GM23338 (cell line): ENCODE results near the gene ADAT3. TPM values are rescaled to one million over a fixed set of nuclear protein-coding genes. Genes with fewer than 3 reads are reported as not detected.
"Not testable (repeated sequence)": the region's sequence is repeated elsewhere in the genome, so short reads cannot be mapped to it uniquely, and the experiment has no call there.

Experiments used
- ATAC-seq: fragments of 200-7000 bp; cut with Tn5 transposase; 3 replicates; pipeline ENCODE4 v1.9.1; 2020
- DNase-seq: peaks from one replicate; pipeline ENCODE4 v3.0.0-alpha.2; 2015; ENCODE audit warnings: low spot score
- H2AFZ ChIP-seq: fragments of 200-600 bp; sonication (generic); 2 replicates; pipeline ENCODE4 v1.8.0; 2016; ENCODE audit warnings: antibody characterized with exemption, mild to moderate bottlenecking, moderate library complexity
- H3F3A ChIP-seq: fragments of 200-600 bp; sonication (generic); replicated peaks from 2 replicates; pipeline ENCODE4 v1.8.0; 2017; ENCODE audit warnings: antibody characterized with exemption, mixed run types, low read depth
- H3K27ac ChIP-seq: fragments of 200-600 bp; sonication (generic); 2 replicates; pipeline ENCODE4 v1.6.1; 2016; ENCODE audit warnings: low read depth
- H3K27me3 ChIP-seq: fragments of 200-600 bp; sonication (generic); 2 replicates; pipeline ENCODE4 v1.8.0; 2016; ENCODE audit warnings: mild to moderate bottlenecking, mixed run types, moderate library complexity; ENCODE audit not compliant: insufficient read depth
- H3K36me3 ChIP-seq: fragments of 200-600 bp; sonication (generic); 2 replicates; pipeline ENCODE4 v1.8.0; 2016; ENCODE audit warnings: mild to moderate bottlenecking; ENCODE audit not compliant: insufficient read depth
- H3K4me1 ChIP-seq: fragments of 200-600 bp; sonication (generic); 2 replicates; pipeline ENCODE4 v1.8.0; 2016; ENCODE audit warnings: mild to moderate bottlenecking, moderate library complexity; ENCODE audit not compliant: insufficient read depth
- H3K4me2 ChIP-seq: fragments of 200-600 bp; sonication (generic); 2 replicates; pipeline ENCODE4 v1.7.1; 2017; ENCODE audit warnings: mixed run types
- H3K4me3 ChIP-seq: fragments of 200-600 bp; sonication (generic); 2 replicates; pipeline ENCODE4 v1.6.1; 2016; ENCODE audit warnings: mixed run types
- H3K79me2 ChIP-seq: fragments of 200-600 bp; sonication (generic); replicated peaks from 2 replicates; pipeline ENCODE4 v1.8.0; 2017; ENCODE audit warnings: mild to moderate bottlenecking; ENCODE audit not compliant: insufficient read depth
- H3K9me2 ChIP-seq: fragments of 200-600 bp; sonication (generic); 2 replicates; pipeline ENCODE4 v1.8.0; 2017; ENCODE audit not compliant: insufficient read depth
- H4K20me1 ChIP-seq: fragments of 200-600 bp; sonication (generic); replicated peaks from 2 replicates; pipeline ENCODE4 v1.8.0; 2017; ENCODE audit warnings: mild to moderate bottlenecking; ENCODE audit not compliant: insufficient read depth
- H3K27ac Mint-ChIP-seq: 2 replicates; pipeline ENCODE4 v1.8.0; 2020; ENCODE audit warnings: inconsistent platforms, mild to moderate bottlenecking, moderate library complexity, mixed read lengths
- H3K27me3 Mint-ChIP-seq: 3 replicates; pipeline ENCODE4 v1.8.0; 2022; ENCODE audit warnings: low read depth, mild to moderate bottlenecking, moderate library complexity, mixed read lengths, inconsistent platforms; ENCODE audit not compliant: insufficient read depth, poor library complexity
- H3K36me3 Mint-ChIP-seq: 3 replicates; pipeline ENCODE4 v1.8.0; 2021; ENCODE audit warnings: low read depth, mild to moderate bottlenecking, inconsistent platforms, moderate library complexity, mixed read lengths
- H3K4me1 Mint-ChIP-seq: 3 replicates; pipeline ENCODE4 v1.8.0; 2020; ENCODE audit warnings: mild to moderate bottlenecking, inconsistent platforms, mixed read lengths
- H3K4me3 Mint-ChIP-seq: 3 replicates; pipeline ENCODE4 v1.8.0; 2021; ENCODE audit warnings: moderate library complexity, mild to moderate bottlenecking, inconsistent platforms, mixed read lengths
- H3K9me3 Mint-ChIP-seq: 3 replicates; pipeline ENCODE4 v1.8.0; 2020; ENCODE audit warnings: moderate library complexity, mild to moderate bottlenecking, inconsistent platforms, mixed read lengths
- CREB1 ChIP-seq: fragments of 250-450 bp; sonication (Bioruptor Pico); IDR thresholded peaks from 2 replicates; pipeline ENCODE4 v1.5.0; 2020; ENCODE audit warnings: low read depth, mild to moderate bottlenecking, moderate library complexity
- NANOG ChIP-seq: IDR thresholded peaks from 2 replicates; pipeline ENCODE4 v1.6.1; 2016; ENCODE audit warnings: antibody characterized with exemption, borderline replicate concordance
- POLR2AphosphoS5 ChIP-seq: IDR thresholded peaks from 2 replicates; pipeline ENCODE4 v1.6.1; 2016; ENCODE audit warnings: antibody characterized with exemption, low read depth
- STAT1 ChIP-seq: IDR thresholded peaks from one replicate; pipeline ENCODE4 v1.6.1; 2016; ENCODE audit warnings: antibody characterized with exemption; ENCODE audit not compliant: unreplicated experiment
- ZNF331 ChIP-seq: fragments of 250-450 bp; sonication (Bioruptor Pico); IDR thresholded peaks from 2 replicates; pipeline ENCODE4 v1.5.0; 2020; ENCODE audit warnings: low read depth, mild to moderate bottlenecking, moderate library complexity
- polyA plus RNA-seq: library from polyadenylated mRNA; unstranded; fragments of >200 nt; fragmentation: Nextera tagmentation; extraction: Ambion mirVana; gene quantifications from 2 replicates; pipeline ENCODE4 v1.2.1, GENCODE V29; 2016
- total RNA-seq: library from RNA; depleted of rRNA; stranded (reverse); fragments of >200 nt; shearing (Covaris generic); gene quantifications from 2 replicates; pipeline ENCODE4 v1.2.3, GENCODE V29; 2014
- TF ChIP-seq, protein P1 (sequence below), 2 experiments: fragments of 200-600 bp in 1 of 2; sonication (generic) in 1 of 2; conservative IDR thresholded peaks; 2 replicates each; pipeline versions ENCODE4 v1.5.1 to v1.6.1; 2016 to 2017; ENCODE audit warnings: antibody characterized with exemption in 2 of 2, low read depth in 2 of 2, mild to moderate bottlenecking in 2 of 2, moderate library complexity in 1 of 2
- TF ChIP-seq, protein P2 (sequence below): IDR thresholded peaks from 2 replicates; pipeline ENCODE4 v1.6.1; 2016; ENCODE audit warnings: antibody characterized with exemption

ADAT3 gene
- total and polyA plus RNA-seq, 2 experiments from 2014 or later = 7.9 to 12.4 TPM

DNA sequence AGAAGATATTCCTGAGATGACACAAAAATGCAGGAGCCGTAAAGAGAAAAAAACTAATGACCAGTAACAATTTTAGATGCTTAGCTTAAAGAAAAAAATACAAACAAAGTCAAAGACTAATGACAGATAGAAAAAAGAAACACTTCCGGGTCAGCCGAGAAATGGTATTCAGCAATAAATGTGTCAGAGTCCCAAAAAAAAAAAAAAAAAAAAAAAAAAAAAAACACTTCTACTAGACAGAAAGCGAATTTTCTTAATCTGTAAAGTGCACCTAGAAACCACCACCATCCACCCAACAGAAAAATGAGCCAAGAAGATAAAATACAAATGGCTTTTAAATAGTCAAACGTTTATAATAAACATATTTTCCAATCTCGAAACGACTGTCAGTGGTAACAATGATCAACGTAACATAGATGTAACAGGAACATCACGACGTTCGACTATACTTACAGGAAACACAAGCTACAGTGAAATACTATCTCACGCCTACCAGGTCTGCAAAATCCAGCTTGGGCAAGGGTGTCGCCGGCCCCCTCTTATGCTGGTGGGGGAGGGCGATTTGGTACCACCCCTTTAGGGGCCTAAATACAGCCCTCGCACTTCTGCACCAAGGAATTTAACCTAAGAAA is 30.5 kb upstream of the ADAT3 start:
- Mint-ChIP-seq H3K4me3 (peak overlapping the region; percentile 98), H3K27ac (no peak overlapping the region), H3K36me3 (peaks cover 4% of the 10 kb centered on the region; the same call in 2 of the 3 replicates), H3K27me3 (peaks cover 5% of the 10 kb centered on the region), H3K9me3 (no peaks in the 10 kb centered on the region), H3K4me1 (peaks cover 16% of the 10 kb centered on the region)
- H3K4me1 ChIP-seq = peaks cover 16% of the 10 kb centered on the region
- ATAC-seq (no peak), DNase-seq (no peak)
- H3K27ac ChIP-seq = 0 out of 2 replicates have a peak overlapping the region, but pooled peaks have one; percentile 5
- H3F3A ChIP-seq = peaks cover 9% of the 10 kb centered on the region; the same call in 1 of the 2 replicates
- H3K9me2 ChIP-seq = no peaks in the 10 kb centered on the region
- H3K4me2 ChIP-seq = peak overlapping the region; percentile 99
- peak overlapping the region; percentile 93 for H3K4me3 ChIP-seq
- H4K20me1 ChIP-seq = no peaks in the 10 kb centered on the region; the same call in 1 of the 2 replicates
- peaks cover 31% of the 10 kb centered on the region for H3K79me2 ChIP-seq
- no peaks in the 10 kb centered on the region for H3K36me3 ChIP-seq
- no peak for TF ChIP-seq ZNF331 (CRISPR knock-in tag)
- no peak for TF ChIP-seq NANOG
- H3K27me3 ChIP-seq = no peaks in the 10 kb centered on the region
- no peak overlapping the region for H2AFZ ChIP-seq

DNA sequence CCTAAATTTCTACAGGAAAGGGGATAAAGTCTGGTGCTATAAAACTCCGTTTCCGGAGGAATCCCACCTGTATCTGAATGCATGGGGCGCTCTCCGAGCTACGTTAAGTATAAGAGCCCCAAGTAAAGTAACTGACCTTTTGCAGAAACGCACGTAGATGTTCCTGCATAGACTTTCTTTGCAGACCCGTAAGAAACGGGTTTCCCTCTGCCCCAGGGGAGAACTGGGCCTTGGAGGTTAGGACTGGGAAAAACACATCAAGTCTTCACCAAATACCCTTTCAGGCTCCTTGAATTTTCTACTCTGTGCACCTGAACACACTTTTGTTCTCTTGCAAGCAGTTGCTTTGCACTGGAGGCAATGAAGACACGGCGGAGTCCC is 29.9 kb upstream of the ADAT3 start:
- Histone ChIP-seq H3K4me2 (peak overlapping the region; percentile 99), H3K4me3 (peak overlapping the region; percentile 93), H3K4me1 (peaks cover 16% of the 10 kb centered on the region), H3K79me2 (peaks cover 31% of the 10 kb centered on the region)
- not testable (repeated sequence) for H3F3A ChIP-seq, H3K9me2 ChIP-seq, H3K36me3 ChIP-seq, H3K36me3 Mint-ChIP-seq, H3K27ac ChIP-seq, H3K27me3 ChIP-seq, H3K9me3 Mint-ChIP-seq, DNase-seq, H4K20me1 ChIP-seq, H3K27me3 Mint-ChIP-seq, ATAC-seq, H2AFZ ChIP-seq
- H3K4me3 Mint-ChIP-seq = peak overlapping the region; percentile 98
- peak overlapping the region; percentile 95 for H3K27ac Mint-ChIP-seq
- H3K4me1 Mint-ChIP-seq = peaks cover 16% of the 10 kb centered on the region

DNA sequence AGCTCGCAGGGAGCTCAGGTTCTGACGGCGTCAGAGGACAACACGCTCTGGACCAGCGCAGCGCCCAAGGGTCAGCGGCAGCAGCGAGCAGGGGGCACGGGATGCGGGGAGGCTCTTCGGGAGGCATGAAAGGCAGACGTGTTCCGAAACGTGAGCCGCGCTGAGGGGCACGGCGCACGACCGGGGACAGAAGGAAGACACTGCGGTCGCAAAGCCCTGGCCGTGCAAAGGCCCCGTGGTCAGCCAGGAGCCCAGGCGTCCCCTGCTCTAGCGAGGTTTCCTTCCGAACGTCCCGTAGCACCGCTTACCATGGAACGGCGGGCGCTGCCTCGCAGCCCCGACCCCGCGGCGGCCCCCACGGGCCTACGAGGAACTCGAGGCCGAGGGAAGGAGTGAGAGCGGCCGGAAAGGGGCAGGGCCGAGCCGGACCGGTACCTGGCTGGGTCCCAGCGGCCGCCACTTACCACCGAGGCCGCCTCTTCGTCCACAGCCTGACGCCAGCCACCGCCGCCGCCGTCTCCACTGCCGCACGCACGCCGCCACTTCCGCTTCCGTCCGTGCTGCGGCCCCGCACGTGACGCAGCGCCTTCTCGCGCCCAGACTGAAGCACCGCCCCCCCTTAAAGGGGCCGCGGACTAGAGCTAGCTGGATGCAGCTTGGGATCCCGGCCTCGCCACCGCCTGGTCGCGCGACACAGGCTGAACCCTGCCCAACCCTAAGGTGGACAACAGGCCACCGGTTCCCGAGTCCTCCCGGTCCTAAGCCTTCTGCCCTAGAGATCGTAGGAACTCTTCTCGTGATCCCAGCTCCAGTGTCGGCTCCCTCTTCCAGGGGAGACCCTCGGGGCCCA is 29.3 kb upstream of the ADAT3 start:
- H3K27ac Mint-ChIP-seq = peak overlapping the region; percentile 95
- H3K27me3 ChIP-seq = no peaks in the 10 kb centered on the region
- peaks cover 16% of the 10 kb centered on the region for H3K4me1 ChIP-seq
- 0 out of 2 replicates have a peak overlapping the region, but pooled peaks have one; percentile 59 for H2AFZ ChIP-seq
- peak overlapping the region; percentile 99 for H3K4me2 ChIP-seq
- no peaks in the 10 kb centered on the region for H3K9me3 Mint-ChIP-seq
- H4K20me1 ChIP-seq = no peaks in the 10 kb centered on the region; the same call in 1 of the 2 replicates
- ATAC-seq (peak; percentile 88), DNase-seq (peak; percentile 97)
- peaks cover 16% of the 10 kb centered on the region for H3K4me1 Mint-ChIP-seq
- H3F3A ChIP-seq = peaks cover 9% of the 10 kb centered on the region; the same call in 1 of the 2 replicates
- H3K27ac ChIP-seq = no peak overlapping the region
- H3K4me3 ChIP-seq = peak overlapping the region; percentile 93
- no peaks in the 10 kb centered on the region for H3K9me2 ChIP-seq
- H3K79me2 ChIP-seq = peaks cover 31% of the 10 kb centered on the region
- H3K36me3 Mint-ChIP-seq = peaks cover 4% of the 10 kb centered on the region; the same call in 2 of the 3 replicates
- H3K36me3 ChIP-seq = no peaks in the 10 kb centered on the region
- peaks cover 5% of the 10 kb centered on the region for H3K27me3 Mint-ChIP-seq
- peak overlapping the region; percentile 98 for H3K4me3 Mint-ChIP-seq
- TF ChIP-seq, protein P1, sequence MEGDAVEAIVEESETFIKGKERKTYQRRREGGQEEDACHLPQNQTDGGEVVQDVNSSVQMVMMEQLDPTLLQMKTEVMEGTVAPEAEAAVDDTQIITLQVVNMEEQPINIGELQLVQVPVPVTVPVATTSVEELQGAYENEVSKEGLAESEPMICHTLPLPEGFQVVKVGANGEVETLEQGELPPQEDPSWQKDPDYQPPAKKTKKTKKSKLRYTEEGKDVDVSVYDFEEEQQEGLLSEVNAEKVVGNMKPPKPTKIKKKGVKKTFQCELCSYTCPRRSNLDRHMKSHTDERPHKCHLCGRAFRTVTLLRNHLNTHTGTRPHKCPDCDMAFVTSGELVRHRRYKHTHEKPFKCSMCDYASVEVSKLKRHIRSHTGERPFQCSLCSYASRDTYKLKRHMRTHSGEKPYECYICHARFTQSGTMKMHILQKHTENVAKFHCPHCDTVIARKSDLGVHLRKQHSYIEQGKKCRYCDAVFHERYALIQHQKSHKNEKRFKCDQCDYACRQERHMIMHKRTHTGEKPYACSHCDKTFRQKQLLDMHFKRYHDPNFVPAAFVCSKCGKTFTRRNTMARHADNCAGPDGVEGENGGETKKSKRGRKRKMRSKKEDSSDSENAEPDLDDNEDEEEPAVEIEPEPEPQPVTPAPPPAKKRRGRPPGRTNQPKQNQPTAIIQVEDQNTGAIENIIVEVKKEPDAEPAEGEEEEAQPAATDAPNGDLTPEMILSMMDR (conservative IDR thresholded peaks at IDR 0.05; ENCODE audit: low read depth in 2 of 2) = 0 out of 4 replicates have a peak, but pooled peaks of 1 of the 2 experiments have one; percentile 46
- TF ChIP-seq CREB1 (peak; percentile 80), POLR2AphosphoS5 (peak; percentile 95), STAT1 (no peak)
- TF ChIP-seq, protein P2, sequence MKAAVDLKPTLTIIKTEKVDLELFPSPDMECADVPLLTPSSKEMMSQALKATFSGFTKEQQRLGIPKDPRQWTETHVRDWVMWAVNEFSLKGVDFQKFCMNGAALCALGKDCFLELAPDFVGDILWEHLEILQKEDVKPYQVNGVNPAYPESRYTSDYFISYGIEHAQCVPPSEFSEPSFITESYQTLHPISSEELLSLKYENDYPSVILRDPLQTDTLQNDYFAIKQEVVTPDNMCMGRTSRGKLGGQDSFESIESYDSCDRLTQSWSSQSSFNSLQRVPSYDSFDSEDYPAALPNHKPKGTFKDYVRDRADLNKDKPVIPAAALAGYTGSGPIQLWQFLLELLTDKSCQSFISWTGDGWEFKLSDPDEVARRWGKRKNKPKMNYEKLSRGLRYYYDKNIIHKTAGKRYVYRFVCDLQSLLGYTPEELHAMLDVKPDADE = peak; percentile 80
